K562 (cell line): ENCODE results near the gene PRUNE1. TPM values are rescaled to one million over a fixed set of nuclear protein-coding genes. Genes with fewer than 3 reads are reported as not detected.

Source experiments
- ATAC-seq: fragments of 200-7000 bp; cut with Tn5 transposase; 3 replicates; pipeline ENCODE4 v1.9.1; 2020; ENCODE audit warnings: moderate library complexity
- BruUV-seq: library from RNA; stranded (reverse); fragments of 400-500 nt; replicated peaks from 2 replicates; lab custom pipeline; 2021; lab: Mats Ljungman, UMichigan
- CTCF ChIA-PET: fragments of 300-600 bp; formaldehyde crosslinking; extraction: SDS; loops from one replicate; lab custom pipeline; 2021; ENCODE audit warnings: low intra/inter-chr PET ratio; lab: Yijun Ruan, JAX
- POLR2A ChIA-PET: fragments of 300-600, 350-650 bp; sonication (Branson Sonifier 250); formaldehyde crosslinking; extraction: SDS; loops from one replicate; lab custom pipeline; 2021; ENCODE audit warnings: antibody characterized with exemption, inconsistent platforms; lab: Yijun Ruan, JAX
- DNase-seq, 4 experiments: peaks; one replicate each; pipeline versions ENCODE4 v3.0.0 to v3.0.0-alpha.2; 2011 to 2018; ENCODE audit warnings: low spot score in 3 of 4, mixed read lengths in 3 of 4; ENCODE audit errors: extremely low read depth in 1 of 4
- FAIRE-seq: peaks from 2 replicates; lab custom pipeline; 2011; peaks lifted over from hg19 to GRCh38; lab: Jason Lieb, UNC
- H2AFZ ChIP-seq: 2 replicates; pipeline ENCODE4 v1.6.0; 2011; ENCODE audit warnings: low read depth, low read length, control low read depth, inconsistent platforms
- H3K27ac ChIP-seq: fragments of 200-600 bp; 3 replicates; pipeline ENCODE4 v1.8.0; 2011; ENCODE audit warnings: low read depth, mild to moderate bottlenecking, control low read depth, inconsistent platforms, low read length, moderate library complexity, mixed read lengths; ENCODE audit errors: extremely low read depth
- H3K27me3 ChIP-seq, 2 experiments: fragments of 300-600 bp in 1 of 2; 2 replicates in 1 of 2; 3 replicates in 1 of 2; pipeline versions ENCODE4 v1.6.0 to v1.8.0; 2011; ENCODE audit warnings: inconsistent platforms in 2 of 2, low read length in 2 of 2, mild to moderate bottlenecking in 1 of 2, mixed read lengths in 1 of 2, moderate library complexity in 1 of 2; ENCODE audit not compliant: control insufficient read depth in 2 of 2, insufficient read depth in 2 of 2
- H3K36me3 ChIP-seq: fragments of 300-600 bp; 3 replicates; pipeline ENCODE4 v1.8.0; 2011; ENCODE audit warnings: mild to moderate bottlenecking, low read length, inconsistent platforms; ENCODE audit not compliant: control insufficient read depth, insufficient read depth
- H3K4me1 ChIP-seq, 2 experiments: fragments of 200-600 bp in 1 of 2; replicated peaks in 1 of 2; 2 replicates in 1 of 2; 3 replicates in 1 of 2; pipeline versions ENCODE4 v1.5.1 to v1.8.0; 2011; ENCODE audit warnings: inconsistent platforms in 2 of 2, low read length in 2 of 2, mild to moderate bottlenecking in 1 of 2, mixed read lengths in 1 of 2, moderate library complexity in 1 of 2; ENCODE audit not compliant: control insufficient read depth in 2 of 2, insufficient read depth in 2 of 2
- H3K4me2 ChIP-seq: 2 replicates; pipeline ENCODE4 v1.6.1; 2011; ENCODE audit warnings: low read length, control low read depth, inconsistent platforms, mixed read lengths; ENCODE audit not compliant: insufficient read depth
- H3K4me3 ChIP-seq: fragments of 200-600 bp; sonication (generic), shearing (Covaris generic); 2 replicates; pipeline ENCODE4 v1.5.1; 2016; ENCODE audit warnings: control low read depth, inconsistent platforms
- H3K79me2 ChIP-seq: fragments of 200-600 bp; 3 replicates; pipeline ENCODE4 v1.8.0; 2011; ENCODE audit warnings: low read length, inconsistent platforms; ENCODE audit not compliant: control insufficient read depth, insufficient read depth
- H3K9ac ChIP-seq, 2 experiments: 2 replicates each; pipeline versions ENCODE4 v1.6.0 to v1.6.1; 2011; ENCODE audit warnings: low read depth in 2 of 2, low read length in 2 of 2, control low read depth in 1 of 2, inconsistent platforms in 1 of 2, mild to moderate bottlenecking in 1 of 2, mixed read lengths in 1 of 2; ENCODE audit not compliant: insufficient read depth in 1 of 2
- H3K9me1 ChIP-seq: one replicate; pipeline ENCODE4 v1.6.0; 2011; ENCODE audit warnings: inconsistent platforms, mild to moderate bottlenecking, low read length, moderate library complexity; ENCODE audit not compliant: control insufficient read depth, insufficient read depth
- H3K9me3 ChIP-seq: replicated peaks from 2 replicates; pipeline ENCODE4 v1.5.1; 2011; ENCODE audit warnings: low read depth, low read length, inconsistent platforms; ENCODE audit not compliant: control insufficient read depth, insufficient read depth
- H4K20me1 ChIP-seq: replicated peaks from 2 replicates; pipeline ENCODE4 v1.6.1; 2011; ENCODE audit warnings: low read length, inconsistent platforms, mixed read lengths; ENCODE audit not compliant: control insufficient read depth, insufficient read depth
- BRD9 ChIP-seq: fragments of 450-650 bp; IDR thresholded peaks from 2 replicates; pipeline ENCODE4 v1.6.1; 2018; ENCODE audit warnings: low read depth; ENCODE audit not compliant: partially characterized antibody
- CBFB ChIP-seq: sonication (generic); formaldehyde crosslinking; IDR thresholded peaks from 2 replicates; pipeline ENCODE4 v1.4.0; 2020; ENCODE audit warnings: mild to moderate bottlenecking, missing genetic modification reagents
- DDX20 ChIP-seq: fragments of 450-650 bp; IDR thresholded peaks from 2 replicates; pipeline ENCODE4 v1.6.1; 2016; ENCODE audit warnings: missing genetic modification characterization, low read depth, mild to moderate bottlenecking, missing compliant biosample characterization, moderate library complexity
- EHMT2 ChIP-seq: fragments of 450-650 bp; IDR thresholded peaks from 2 replicates; pipeline ENCODE4 v1.6.1; 2018; ENCODE audit warnings: antibody characterized with exemption
- GTF2F1 ChIP-seq: IDR thresholded peaks from 2 replicates; pipeline ENCODE4 v1.6.1; 2011; ENCODE audit warnings: low read depth, low read length, improper control_type of control experiment
- HDAC6 ChIP-seq: IDR thresholded peaks from 2 replicates; pipeline ENCODE4 v1.6.1; 2012; ENCODE audit warnings: low read depth, mild to moderate bottlenecking, control low read depth, inconsistent platforms, low read length, moderate library complexity
- HMGN3 ChIP-seq: IDR thresholded peaks from 2 replicates; pipeline ENCODE4 v1.6.1; 2011; ENCODE audit warnings: borderline replicate concordance, low read depth, mild to moderate bottlenecking, mixed read lengths, low read length; ENCODE audit not compliant: insufficient read length; ENCODE audit errors: extremely low read depth
- PURB ChIP-seq: sonication (generic); formaldehyde crosslinking; IDR thresholded peaks from 2 replicates; pipeline ENCODE4 v1.9.0; 2021; ENCODE audit warnings: low read depth, mild to moderate bottlenecking, missing genetic modification reagents
- RAD51 ChIP-seq: fragments of 450-650 bp; IDR thresholded peaks from 2 replicates; pipeline ENCODE4 v1.7.1; 2016; ENCODE audit warnings: low read depth, mild to moderate bottlenecking, borderline replicate concordance
- SMARCA5 ChIP-seq: fragments of 450-650 bp; IDR thresholded peaks from 2 replicates; pipeline ENCODE4 v1.6.1; 2016
- SNRNP70 ChIP-seq: fragments of 200-400 bp; formaldehyde crosslinking; optimal IDR thresholded peaks from 2 replicates; pipeline ENCODE3; 2017; ENCODE audit warnings: low read depth, low read length
- THAP7 ChIP-seq: fragments of 250-450 bp; sonication (Bioruptor Pico); IDR thresholded peaks from 2 replicates; pipeline ENCODE4 v1.5.0; 2021
- ZFPM2 ChIP-seq: fragments of 250-450 bp; sonication (Bioruptor Pico); IDR thresholded peaks from 2 replicates; pipeline ENCODE4 v1.5.1; 2022; ENCODE audit warnings: mild to moderate bottlenecking
- ZNF121 ChIP-seq: sonication (generic); formaldehyde crosslinking; conservative IDR thresholded peaks from 2 replicates; pipeline ENCODE4 v1.8.0; 2022; ENCODE audit warnings: missing genetic modification reagents
- ZNF124 ChIP-seq: sonication (generic); formaldehyde crosslinking; IDR thresholded peaks from 2 replicates; pipeline ENCODE4 v1.8.1; 2022; ENCODE audit warnings: missing genetic modification reagents
- ZNF589 ChIP-seq: fragments of 200-800 bp; sonication (Bioruptor generic); IDR thresholded peaks from 2 replicates; pipeline ENCODE4 v1.6.1; 2016; ENCODE audit warnings: low read depth, missing genetic modification characterization, missing compliant biosample characterization
- ZNF717 ChIP-seq: fragments of 250-450 bp; sonication (Bioruptor Pico); IDR thresholded peaks from 2 replicates; pipeline ENCODE4 v1.5.0; 2021
- ZNF780A ChIP-seq: fragments of 250-450 bp; sonication (Bioruptor Pico); IDR thresholded peaks from 2 replicates; pipeline ENCODE4 v1.5.0; 2021; ENCODE audit warnings: mild to moderate bottlenecking
- WGBS: fragments of 100-300 bp; shearing (Covaris generic); methylation state at CpG from one replicate; pipeline ENCODE4 v1.1.6; 2016; ENCODE audit warnings: low coverage, mixed read lengths; ENCODE audit not compliant: insufficient coverage; ENCODE audit errors: missing lambda C conversion rate; 5-methylcytosine and 5-hydroxymethylcytosine counted together
- in situ Hi-C: fragments of 300-500 bp; cut with MboI; formaldehyde crosslinking; loops from 4 replicates; pipeline ENCODE4 v1.15.0; 2018; ENCODE audit warnings: inconsistent platforms, mixed read lengths
- intact Hi-C: fragments of 100-400 bp; cut with micrococcal nuclease; formaldehyde crosslinking; loops from 2 replicates; pipeline ENCODE4 v1.14.2; 2022
- polyA plus RNA-seq, 8 experiments: library from polyadenylated mRNA; depleted of rRNA in 4 of 8; stranded (reverse) in 5 of 8; unstranded in 3 of 8; fragments of >200 nt; fragmentation: Nextera tagmentation in 2 of 8; fragmentation: Illumina TruSeq in 1 of 8; extraction: Ambion mirVana in 2 of 8; extraction: Trizol in 1 of 8; gene quantifications; 2 replicates each; pipeline versions ENCODE4 v1.2.1 to v1.2.3, GENCODE V29; 2011 to 2014; ENCODE audit warnings: inconsistent platforms in 1 of 8, missing spikeins in 1 of 8
- total RNA-seq, 7 experiments: library from RNA; depleted of rRNA in 6 of 7; stranded (reverse); fragments of >200 nt in 6 of 7; fragmentation: Illumina TruSeq in 2 of 7; extraction: Trizol in 2 of 7; gene quantifications; 2 replicates each; pipeline versions ENCODE4 v1.2.1 to v1.2.3, GENCODE V29; 2011 to 2021; ENCODE audit warnings: low replicate concordance in 1 of 7
- TF ChIP-seq, protein P1 (sequence below), 2 experiments: IDR thresholded peaks; 2 replicates each; pipeline ENCODE4 v1.6.1; 2012; ENCODE audit warnings: improper control_type of control experiment in 2 of 2, low read depth in 2 of 2, low read length in 2 of 2, borderline replicate concordance in 1 of 2

Gene PRUNE1
- total and polyA plus RNA-seq, 9 of the 15 experiments (the other 6 are each of a cell fraction or from before 2014, with no cell fraction given): 16.7 to 48.3 (median 26.2) TPM

GRCh38 chr1:151009674-151010345 is 1.6 kb downstream of the PRUNE1 start:
- Histone ChIP-seq H3K4me2 (peak overlapping the region; percentile 100), H3K27ac (peak overlapping the region; percentile 92), H3K9ac (peak overlapping the region; percentile 88 to 95; a peak in 3 of 4 replicates), H2AFZ (peak overlapping the region; percentile 96; the same call in 1 of the 2 replicates), H3K4me1 (peaks cover 41 to 53% of the 10 kb centered on the region in 2 experiments), H4K20me1 (no peaks in the 10 kb centered on the region), H3K36me3 (peaks cover 17% of the 10 kb centered on the region; the same call in 2 of the 3 replicates), H3K9me1 (no peaks in the 10 kb centered on the region), H3K27me3 (no peaks in the 10 kb centered on the region), H3K4me3 (peak overlapping the region; percentile 87), H3K79me2 (peaks cover 56% of the 10 kb centered on the region), H3K9me3 (no peaks in the 10 kb centered on the region)
- intact Hi-C loops (loop anchor here (5.0 kb wide), 2 partner anchors 47 to 62 kb away; partner anchors contain the start of genes CDC42SE1 and GABPB2), in situ Hi-C loops (no loop called here)
- 43% methylated on average over 8 of the region's 8 CpGs for whole genome bisulfite sequencing
- DNase-seq (no peak), FAIRE-seq (no peak), ATAC-seq (no peak)
- ChIA-PET POLR2A (interaction anchor here (0.6 to 2.8 kb wide), 6 partner anchors 12 to 382 kb away, joined by 3 to 8 read pairs (median 3); partner anchors contain the start of gene GABPB2), CTCF (no interaction called here)
- no TSS peak for BruUV-seq
- TF ChIP-seq ZNF589 (CRISPR knock-in tag): no peak
- no peak for TF ChIP-seq GTF2F1
- no peak for TF ChIP-seq EHMT2
- TF ChIP-seq HDAC6: no peak
- no peak for TF ChIP-seq RAD51
- TF ChIP-seq DDX20: no peak
- TF ChIP-seq ZNF121: peak; percentile 78
- TF ChIP-seq, protein P1, sequence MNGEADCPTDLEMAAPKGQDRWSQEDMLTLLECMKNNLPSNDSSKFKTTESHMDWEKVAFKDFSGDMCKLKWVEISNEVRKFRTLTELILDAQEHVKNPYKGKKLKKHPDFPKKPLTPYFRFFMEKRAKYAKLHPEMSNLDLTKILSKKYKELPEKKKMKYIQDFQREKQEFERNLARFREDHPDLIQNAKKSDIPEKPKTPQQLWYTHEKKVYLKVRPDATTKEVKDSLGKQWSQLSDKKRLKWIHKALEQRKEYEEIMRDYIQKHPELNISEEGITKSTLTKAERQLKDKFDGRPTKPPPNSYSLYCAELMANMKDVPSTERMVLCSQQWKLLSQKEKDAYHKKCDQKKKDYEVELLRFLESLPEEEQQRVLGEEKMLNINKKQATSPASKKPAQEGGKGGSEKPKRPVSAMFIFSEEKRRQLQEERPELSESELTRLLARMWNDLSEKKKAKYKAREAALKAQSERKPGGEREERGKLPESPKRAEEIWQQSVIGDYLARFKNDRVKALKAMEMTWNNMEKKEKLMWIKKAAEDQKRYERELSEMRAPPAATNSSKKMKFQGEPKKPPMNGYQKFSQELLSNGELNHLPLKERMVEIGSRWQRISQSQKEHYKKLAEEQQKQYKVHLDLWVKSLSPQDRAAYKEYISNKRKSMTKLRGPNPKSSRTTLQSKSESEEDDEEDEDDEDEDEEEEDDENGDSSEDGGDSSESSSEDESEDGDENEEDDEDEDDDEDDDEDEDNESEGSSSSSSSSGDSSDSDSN (IDR thresholded peaks at IDR 0.05; ENCODE audit: borderline replicate concordance in 1 of 2, low read depth in 2 of 2, low read length in 2 of 2): peak in 1 of 2 experiments; percentile 59; a peak in 1 of 4 replicates
- no peak for TF ChIP-seq CBFB (CRISPR knock-in tag)
- no peak for TF ChIP-seq THAP7 (CRISPR knock-in tag)
- TF ChIP-seq SNRNP70: no peak
- no peak for TF ChIP-seq ZNF717 (CRISPR knock-in tag)
- TF ChIP-seq ZNF780A (CRISPR knock-in tag): no peak
- no peak for TF ChIP-seq PURB (CRISPR knock-in tag)
- TF ChIP-seq ZFPM2 (CRISPR knock-in tag): no peak
- TF ChIP-seq BRD9: no peak
- no peak for TF ChIP-seq HMGN3
- TF ChIP-seq SMARCA5: no peak
- no peak for TF ChIP-seq ZNF124 (CRISPR knock-in tag)
